HCT116 (cell line): ENCODE measurements around the gene ARIH2.

Experiments used
- CEBPB ChIP-seq: IDR thresholded peaks from 2 replicates; pipeline ENCODE4 v1.6.1; 2012; ENCODE audit warnings: low read depth
- EZH2 ChIP-seq: fragments of 200-600 bp; sonication (generic); IDR thresholded peaks from 2 replicates; pipeline ENCODE4 v1.6.1; 2017; ENCODE audit warnings: antibody characterized with exemption, mixed run types
- POLR2A ChIP-seq: IDR thresholded peaks from 2 replicates; pipeline ENCODE4 v1.7.0; 2011; ENCODE audit warnings: borderline replicate concordance; ENCODE audit not compliant: insufficient read depth, insufficient read length; ENCODE audit errors: extremely low read depth
- POLR2AphosphoS5 ChIP-seq: IDR thresholded peaks from 2 replicates; pipeline ENCODE4 v1.6.1; 2011; ENCODE audit warnings: mild to moderate bottlenecking, low read depth, low read length, moderate library complexity
- RAD21 ChIP-seq: IDR thresholded peaks from 2 replicates; pipeline ENCODE4 v1.6.1; 2012; ENCODE audit warnings: low read depth, mild to moderate bottlenecking
- TCF7L2 ChIP-seq: IDR thresholded peaks from 2 replicates; pipeline ENCODE4 v1.7.0; 2011; ENCODE audit warnings: borderline replicate concordance, inconsistent platforms; ENCODE audit not compliant: insufficient read depth, insufficient read length; ENCODE audit errors: extremely low read depth
- TF ChIP-seq, protein P1 (sequence below), 3 experiments: fragments of 200-600 bp in 1 of 3; sonication (generic) in 1 of 3; IDR thresholded peaks in 2 of 3; conservative IDR thresholded peaks in 1 of 3; 2 replicates each; pipeline ENCODE4 v1.5.1; 2012 to 2017; ENCODE audit warnings: low read depth in 2 of 3, low read length in 2 of 3, antibody characterized with exemption in 1 of 3, borderline replicate concordance in 1 of 3, control low read depth in 1 of 3, mild to moderate bottlenecking in 1 of 3, mixed read lengths in 1 of 3, mixed run types in 1 of 3, moderate library complexity in 1 of 3; ENCODE audit not compliant: insufficient read depth in 1 of 3
- TF ChIP-seq, protein P2 (sequence below): IDR thresholded peaks from 2 replicates; pipeline ENCODE4 v1.6.1; 2012; ENCODE audit warnings: low read depth

DNA sequence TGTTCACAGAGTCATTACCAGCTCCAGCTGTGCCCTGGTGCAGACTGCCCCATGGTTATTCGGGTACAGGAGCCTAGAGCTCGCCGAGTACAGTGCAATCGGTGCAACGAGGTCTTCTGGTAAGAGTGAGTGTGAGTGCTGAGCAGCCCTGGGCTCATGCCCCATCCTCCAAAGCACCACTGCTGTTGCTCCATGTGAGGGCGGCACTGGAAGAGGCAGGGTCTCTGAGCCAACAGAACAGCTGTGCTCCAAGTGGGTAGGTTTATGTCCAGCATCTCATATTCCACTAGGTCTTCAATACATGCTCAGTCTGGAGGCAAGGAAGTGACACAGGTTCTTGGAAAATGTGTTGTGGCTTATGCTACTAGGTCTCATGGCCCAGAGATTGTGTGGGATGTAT is 51.9 kb downstream of the ARIH2 start:
- TF ChIP-seq, protein P1, sequence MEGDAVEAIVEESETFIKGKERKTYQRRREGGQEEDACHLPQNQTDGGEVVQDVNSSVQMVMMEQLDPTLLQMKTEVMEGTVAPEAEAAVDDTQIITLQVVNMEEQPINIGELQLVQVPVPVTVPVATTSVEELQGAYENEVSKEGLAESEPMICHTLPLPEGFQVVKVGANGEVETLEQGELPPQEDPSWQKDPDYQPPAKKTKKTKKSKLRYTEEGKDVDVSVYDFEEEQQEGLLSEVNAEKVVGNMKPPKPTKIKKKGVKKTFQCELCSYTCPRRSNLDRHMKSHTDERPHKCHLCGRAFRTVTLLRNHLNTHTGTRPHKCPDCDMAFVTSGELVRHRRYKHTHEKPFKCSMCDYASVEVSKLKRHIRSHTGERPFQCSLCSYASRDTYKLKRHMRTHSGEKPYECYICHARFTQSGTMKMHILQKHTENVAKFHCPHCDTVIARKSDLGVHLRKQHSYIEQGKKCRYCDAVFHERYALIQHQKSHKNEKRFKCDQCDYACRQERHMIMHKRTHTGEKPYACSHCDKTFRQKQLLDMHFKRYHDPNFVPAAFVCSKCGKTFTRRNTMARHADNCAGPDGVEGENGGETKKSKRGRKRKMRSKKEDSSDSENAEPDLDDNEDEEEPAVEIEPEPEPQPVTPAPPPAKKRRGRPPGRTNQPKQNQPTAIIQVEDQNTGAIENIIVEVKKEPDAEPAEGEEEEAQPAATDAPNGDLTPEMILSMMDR (IDR thresholded peaks at IDR 0.05 in 2 of 3, conservative IDR thresholded peaks at IDR 0.05 in 1 of 3; ENCODE audit: borderline replicate concordance in 1 of 3, insufficient read depth in 1 of 3, low read depth in 2 of 3, low read length in 2 of 3), result no peak
- TF ChIP-seq POLR2A, result no peak
- no peak for TF ChIP-seq RAD21
- TF ChIP-seq CEBPB, result no peak
- no peak for TF ChIP-seq POLR2AphosphoS5
- TF ChIP-seq, protein P2, sequence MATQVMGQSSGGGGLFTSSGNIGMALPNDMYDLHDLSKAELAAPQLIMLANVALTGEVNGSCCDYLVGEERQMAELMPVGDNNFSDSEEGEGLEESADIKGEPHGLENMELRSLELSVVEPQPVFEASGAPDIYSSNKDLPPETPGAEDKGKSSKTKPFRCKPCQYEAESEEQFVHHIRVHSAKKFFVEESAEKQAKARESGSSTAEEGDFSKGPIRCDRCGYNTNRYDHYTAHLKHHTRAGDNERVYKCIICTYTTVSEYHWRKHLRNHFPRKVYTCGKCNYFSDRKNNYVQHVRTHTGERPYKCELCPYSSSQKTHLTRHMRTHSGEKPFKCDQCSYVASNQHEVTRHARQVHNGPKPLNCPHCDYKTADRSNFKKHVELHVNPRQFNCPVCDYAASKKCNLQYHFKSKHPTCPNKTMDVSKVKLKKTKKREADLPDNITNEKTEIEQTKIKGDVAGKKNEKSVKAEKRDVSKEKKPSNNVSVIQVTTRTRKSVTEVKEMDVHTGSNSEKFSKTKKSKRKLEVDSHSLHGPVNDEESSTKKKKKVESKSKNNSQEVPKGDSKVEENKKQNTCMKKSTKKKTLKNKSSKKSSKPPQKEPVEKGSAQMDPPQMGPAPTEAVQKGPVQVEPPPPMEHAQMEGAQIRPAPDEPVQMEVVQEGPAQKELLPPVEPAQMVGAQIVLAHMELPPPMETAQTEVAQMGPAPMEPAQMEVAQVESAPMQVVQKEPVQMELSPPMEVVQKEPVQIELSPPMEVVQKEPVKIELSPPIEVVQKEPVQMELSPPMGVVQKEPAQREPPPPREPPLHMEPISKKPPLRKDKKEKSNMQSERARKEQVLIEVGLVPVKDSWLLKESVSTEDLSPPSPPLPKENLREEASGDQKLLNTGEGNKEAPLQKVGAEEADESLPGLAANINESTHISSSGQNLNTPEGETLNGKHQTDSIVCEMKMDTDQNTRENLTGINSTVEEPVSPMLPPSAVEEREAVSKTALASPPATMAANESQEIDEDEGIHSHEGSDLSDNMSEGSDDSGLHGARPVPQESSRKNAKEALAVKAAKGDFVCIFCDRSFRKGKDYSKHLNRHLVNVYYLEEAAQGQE, result no peak
- TF ChIP-seq EZH2, result no peak
- no peak for TF ChIP-seq TCF7L2
